T1000 (cell line): ENCODE data around the gene SMAD2.
"Not testable (repeated sequence)": the region's sequence is repeated elsewhere in the genome, so short reads cannot be mapped to it uniquely, and the experiment has no call there.

Experiments used
- DNase-seq: peaks from one replicate; lab custom pipeline; 2025; ENCODE audit warnings: mixed read lengths; lab: John Stamatoyannopoulos, UW

SMAD2 gene

DNA sequence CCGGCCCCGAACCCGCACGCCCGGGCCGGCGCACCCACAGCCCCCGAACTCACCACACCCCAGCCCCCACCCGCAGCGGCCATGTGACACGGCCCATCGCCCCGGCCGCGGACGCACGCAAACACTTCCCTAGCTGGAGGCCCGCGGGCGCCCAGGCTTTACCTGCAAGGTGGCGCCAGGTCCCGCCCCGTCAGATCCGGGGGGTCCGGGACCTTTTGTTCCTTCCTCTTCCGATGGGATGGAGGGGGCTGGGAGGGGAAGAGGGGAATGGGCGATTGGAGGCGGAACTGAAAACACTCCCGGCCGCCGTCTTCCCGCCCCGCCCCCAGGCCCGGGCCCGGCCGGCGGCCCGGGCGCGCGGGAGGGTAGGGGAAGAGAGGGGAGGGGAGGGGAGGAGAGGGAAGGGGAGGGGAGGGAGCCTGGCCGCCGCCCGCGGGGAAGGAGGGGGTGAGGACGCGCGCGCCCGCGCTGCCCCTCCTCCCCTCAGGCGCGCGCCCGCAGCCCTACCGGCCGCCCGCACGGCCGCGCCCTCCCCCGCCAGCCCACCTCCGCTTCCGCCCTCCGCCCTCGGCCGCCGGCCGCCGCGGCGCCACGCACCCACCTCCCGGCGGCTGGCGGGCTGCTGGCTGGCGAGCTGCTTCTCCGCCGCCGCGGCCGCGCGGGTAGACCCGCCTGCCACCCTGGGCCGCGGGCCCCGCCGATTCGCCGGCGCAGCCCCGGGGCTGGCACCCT, at the start of gene SMAD2:
Gene SMAD2 (minus strand): TSS at position 461 of the 732 bp plus-strand sequence. CDS start 33,903 bp downstream, outside the sequence.
- peak; percentile 39 for DNase-seq

DNA sequence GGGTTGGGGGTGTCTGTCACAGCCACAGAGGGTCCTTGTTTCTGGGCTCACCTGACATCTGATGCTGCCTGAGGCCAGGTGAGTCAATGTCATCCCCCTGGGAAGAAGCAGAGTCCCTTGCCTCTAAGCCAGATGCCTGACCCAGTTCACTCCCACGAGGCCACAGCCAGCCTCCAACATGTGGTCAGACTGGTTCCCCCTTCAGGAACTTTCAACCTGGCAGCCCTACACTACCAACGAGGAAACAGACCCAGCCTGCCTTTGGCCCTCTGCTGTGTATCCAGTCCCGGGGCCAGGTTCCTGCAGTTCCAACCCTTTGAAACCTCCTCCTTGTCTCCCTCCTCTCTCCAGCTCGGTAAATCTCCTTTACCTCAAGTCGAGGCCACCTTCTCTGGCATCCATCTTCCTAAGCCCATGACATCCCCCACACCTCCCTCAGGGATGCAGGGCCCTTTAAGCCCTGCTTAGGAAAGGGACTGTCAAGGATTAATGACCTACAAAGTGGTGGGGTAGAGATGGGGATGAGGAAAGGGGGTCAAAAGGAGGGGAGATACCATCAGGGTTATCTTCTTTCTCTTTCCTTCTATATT, 49.2 kb upstream of the SMAD2 start:
- DNase-seq, result no peak

DNA sequence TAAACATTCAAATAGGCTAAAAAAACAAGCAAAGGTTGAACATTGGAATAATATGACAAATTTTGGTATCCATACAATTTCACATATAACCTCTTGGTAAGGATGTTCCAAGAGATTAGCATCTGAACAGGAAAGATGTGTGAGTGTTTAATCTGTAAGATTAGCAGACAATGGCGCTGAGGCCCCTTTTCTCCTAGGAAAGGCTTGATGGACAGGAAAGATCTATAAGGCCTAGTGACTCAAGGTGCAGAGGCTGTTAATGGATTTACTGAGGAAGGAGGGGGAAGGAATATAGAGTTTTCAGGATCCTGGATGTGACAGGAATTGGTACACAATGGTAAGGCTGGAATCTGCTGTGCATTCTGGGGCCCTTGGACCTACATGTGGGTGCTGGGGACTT, 48.1 kb upstream of the SMAD2 start:
- DNase-seq, result no peak

DNA sequence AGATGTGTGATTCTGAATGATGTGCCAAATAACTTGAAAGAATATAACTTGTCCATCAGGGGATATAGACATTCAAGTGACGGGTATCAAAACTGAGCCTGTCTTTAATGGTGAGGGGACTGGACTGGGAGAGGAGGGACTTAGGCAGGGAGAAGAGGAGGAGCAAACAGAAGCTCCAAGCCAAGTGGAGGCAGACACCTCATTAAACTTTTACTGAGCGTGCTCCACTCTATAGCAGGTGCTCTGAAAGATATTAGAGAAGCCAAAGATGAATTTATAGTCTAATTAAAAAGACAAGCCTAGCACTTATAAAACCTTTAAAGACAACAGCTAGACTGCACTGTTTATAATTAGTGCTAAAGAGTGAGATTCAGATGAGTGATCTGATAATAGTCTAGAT, 47.7 kb upstream of the SMAD2 start:
- no peak for DNase-seq

DNA sequence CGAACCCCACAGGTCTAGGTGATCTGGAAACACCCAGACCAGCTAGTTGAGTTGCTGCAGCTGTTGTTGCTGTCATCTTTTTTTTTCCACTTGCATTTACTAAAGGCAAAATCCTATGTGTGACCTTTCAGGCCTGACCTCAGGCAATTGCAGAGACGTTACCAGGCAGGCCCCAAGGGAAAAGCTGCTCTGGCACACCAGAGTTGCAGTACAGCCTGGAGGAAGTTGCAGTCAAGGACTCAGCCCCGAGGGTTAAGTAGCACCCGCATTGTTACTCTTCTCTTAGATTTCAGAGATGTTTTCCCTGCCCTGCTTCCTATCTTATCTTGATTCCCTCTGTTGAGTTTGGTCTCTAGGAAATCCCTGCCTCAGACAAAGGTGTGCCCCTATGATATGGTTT, 45.2 kb upstream of the SMAD2 start:
- DNase-seq, result no peak

DNA sequence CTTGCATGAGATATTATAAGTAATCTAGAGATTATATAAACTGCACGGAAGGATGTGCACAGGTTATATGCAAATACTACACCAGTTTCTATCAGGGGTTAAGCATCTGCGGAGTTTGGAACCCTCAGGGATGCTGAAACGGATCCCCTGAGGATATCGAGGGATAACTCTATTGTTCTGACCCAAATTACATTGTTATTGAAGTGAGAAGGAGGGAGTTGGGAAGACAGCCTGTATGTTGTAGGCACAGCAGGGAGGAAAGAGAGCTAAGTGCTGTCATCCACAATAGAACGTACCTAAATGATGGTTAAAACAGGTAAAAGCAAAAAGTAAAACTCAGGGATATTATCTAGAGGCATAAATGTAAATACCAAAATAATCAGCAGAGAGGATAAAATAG, 44.6 kb upstream of the SMAD2 start:
- DNase-seq, result no peak

DNA sequence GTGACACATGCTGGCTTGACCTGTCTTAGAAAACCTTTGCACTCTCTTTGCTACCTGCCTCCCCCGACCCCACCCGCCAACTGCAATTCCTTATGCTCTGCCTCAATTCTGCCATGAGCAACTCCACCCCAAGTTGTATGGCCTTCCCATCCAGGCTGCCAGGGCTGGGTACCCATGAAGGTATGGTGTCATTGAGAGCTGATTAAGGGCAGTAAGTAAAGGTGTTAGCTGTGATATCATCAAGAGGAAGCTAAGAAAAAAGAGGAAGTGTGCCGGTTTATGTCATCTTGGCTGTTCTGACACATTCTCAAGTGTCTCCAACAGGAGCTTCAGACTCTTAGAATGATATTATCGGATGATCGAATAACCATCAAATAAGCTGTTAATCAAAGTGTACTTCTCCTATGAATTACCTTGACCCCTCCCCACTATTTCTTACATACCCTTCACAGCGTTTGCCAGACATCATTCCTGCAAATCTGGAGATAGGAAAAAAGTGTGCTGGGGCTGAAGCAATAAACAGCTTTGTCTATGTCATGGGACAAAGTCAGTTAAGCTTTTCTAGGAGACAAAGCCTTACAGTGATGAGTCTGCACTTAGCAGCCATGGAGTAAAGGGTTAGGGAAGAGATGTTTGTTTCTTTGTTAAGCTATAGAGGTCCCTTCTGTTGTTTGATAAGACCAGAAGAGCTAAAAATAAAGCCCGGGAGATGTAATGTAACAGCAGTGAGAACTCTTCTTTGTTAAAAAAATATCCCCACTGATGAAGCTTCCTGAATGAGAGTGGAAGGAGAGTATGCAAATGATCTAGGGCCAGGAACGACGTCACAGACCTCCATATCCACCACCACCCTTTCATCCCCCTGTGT, 40.4 kb upstream of the SMAD2 start:
- no peak for DNase-seq

DNA sequence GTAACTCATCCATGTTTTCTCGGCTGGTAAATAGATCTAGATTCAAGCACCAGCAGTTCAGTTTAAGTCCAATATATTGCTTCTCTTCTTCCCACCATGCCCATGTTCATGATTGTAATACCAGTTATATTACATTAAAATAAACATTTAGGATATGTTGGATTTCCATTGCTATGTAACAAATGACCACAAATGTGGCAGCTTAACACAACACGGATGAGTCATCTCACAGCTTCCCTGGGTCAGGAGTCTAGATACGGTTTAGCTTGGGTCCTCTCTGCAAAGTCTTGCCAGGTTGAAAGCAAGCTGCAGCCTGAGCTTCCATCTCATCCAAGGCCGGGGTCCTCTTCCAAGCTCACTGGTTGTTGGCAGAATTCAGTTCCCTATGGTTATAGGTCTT, 39.4 kb upstream of the SMAD2 start:
- DNase-seq, result no peak

DNA sequence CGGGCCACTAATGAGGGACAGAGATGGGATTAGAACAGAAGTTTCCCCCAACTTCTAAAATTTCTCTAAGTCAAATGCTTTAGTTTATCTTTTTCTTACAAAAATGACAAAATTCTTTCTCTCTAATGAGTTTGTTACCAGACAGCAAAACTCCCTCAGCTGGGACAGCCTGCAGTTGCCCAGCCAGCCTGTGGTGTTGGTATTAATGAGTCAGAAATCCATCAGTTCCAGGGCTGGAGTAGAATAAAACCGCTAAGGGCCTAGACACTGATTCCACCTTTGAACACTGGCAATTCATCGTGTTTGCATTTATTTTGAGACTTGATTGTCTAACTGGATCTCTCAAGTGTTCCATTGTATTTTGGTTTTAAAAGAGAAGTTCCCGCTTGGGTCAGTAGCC, 38.3 kb upstream of the SMAD2 start:
- DNase-seq, result no peak

DNA sequence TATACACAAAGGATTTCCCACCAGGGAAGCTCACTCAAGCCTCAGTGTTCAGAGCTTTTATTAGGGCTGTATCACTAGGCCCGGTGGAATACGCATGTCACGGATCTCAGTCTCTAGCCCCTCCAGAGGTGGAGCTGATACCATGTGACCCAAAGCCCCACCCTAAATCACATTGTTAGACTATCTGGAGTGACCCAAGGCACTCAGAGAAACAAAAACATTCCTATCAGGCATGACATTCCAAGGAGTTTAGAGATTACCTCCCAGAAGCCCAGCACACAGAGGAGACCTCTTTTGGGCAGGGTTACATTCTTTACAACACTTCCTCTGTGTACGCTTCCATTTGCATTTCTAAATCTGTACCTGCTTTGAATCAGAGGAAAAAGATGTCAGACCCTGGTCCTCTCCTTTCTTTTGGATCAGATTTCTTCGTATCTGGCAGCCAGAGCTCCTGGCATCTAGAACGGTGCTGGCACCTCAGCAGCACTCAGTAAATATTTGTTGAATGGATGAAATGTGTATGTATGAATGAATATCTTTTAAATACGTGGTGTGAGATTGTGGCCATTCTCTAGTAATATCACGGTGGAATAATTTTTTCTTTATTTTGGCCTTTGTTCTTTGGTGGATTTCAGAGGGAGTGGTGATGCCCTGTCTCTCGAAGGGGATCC, 37.7 kb upstream of the SMAD2 start:
- peak; percentile 38 for DNase-seq

DNA sequence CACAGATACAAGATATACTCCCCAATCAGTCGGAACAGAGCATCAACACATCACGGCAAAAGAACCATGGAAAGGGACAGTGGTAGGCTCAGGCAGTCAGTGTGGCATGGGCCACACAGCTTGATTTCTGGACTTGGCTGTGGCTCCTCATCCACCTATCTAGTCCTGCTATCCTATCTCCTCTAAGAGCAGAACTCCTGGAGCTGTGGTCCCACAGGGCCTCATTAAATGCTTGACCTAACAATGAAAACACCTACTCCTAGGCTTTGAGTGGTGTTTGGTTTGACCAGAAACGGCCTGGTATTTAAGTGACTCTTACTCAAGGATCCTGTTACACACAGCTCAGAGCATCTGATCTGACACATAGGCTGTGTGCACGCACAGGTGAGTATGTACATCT, 33.6 kb upstream of the SMAD2 start:
- no peak for DNase-seq

DNA sequence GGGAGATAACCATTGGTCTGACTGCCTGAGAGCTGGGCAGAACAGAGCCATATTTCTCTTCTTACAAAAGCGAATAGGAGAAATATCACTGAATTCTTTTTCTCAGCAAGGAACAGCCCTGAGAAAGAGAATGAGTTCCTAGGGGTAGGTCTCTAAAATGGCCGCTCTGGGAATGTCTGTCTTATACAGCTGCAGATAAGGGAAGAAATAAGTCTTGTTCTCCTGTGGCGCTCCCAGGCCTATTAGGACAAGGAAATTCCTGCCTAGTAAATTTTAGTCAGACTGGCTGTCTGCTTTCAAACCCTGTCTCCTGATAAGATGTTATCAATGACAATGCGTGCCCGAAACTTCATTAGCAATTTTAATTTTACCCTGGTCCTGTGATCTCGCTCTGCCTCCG, 30.5 kb upstream of the SMAD2 start:
- not testable (repeated sequence) for DNase-seq

DNA sequence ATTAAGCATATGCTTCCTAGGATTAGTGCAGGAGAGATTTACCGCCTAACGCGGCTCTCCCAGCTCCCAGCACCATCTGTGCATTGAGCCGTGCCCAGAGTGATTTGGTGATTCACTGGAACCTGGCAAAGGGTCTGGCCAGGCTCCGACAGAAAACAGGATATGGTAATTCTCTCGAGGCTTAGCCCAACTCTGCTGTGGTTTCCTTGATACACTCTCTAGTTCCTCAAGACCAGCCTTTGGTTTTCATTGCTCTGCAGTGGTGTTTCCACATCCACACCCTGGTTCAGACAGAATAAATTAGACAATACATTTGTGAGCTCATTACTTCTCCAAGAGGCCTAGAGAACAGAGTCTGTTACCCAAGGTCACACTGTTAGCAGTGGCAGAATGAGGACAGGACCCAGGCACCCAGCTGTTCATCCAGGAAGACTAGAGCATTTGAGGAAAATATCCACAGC, 23.0 kb upstream of the SMAD2 start:
- no peak for DNase-seq

DNA sequence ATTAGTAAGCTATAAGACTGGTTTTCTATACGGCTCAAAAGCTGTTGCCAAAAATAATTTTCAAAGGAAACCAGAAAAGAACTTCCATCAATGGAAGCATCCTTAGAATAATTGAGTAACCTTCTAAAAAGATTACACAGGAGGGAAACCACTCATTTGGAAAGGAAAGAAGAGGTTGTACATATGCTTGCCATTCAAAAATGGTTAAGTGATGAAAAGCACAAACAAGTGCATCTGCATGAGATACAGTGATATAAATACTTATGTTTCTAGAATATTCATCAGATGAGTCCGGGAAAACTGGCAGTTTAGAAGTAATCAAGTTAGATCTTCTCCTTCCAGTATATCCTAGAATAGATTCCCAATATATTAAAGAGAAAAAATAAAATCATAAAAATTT, 20.1 kb upstream of the SMAD2 start:
- no peak for DNase-seq

DNA sequence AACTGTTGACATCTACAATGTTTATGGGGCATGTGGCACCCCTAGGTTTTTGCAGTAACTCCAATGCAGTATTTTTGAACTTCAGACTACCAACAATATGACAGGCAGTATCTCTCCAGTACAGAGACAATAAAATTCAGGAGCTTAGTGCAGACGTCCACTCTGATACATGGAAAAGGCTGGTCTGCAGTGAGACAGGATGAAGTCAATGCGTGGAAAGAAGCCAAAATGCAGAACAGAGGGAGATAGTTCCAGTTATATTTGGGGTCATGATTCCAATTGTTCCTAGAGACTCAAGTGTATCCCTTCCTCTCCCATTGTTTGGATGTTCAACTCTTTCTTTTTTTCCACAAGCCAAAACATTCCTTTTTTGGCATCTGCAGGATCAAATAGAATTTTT, 18.7 kb upstream of the SMAD2 start:
- no peak for DNase-seq

DNA sequence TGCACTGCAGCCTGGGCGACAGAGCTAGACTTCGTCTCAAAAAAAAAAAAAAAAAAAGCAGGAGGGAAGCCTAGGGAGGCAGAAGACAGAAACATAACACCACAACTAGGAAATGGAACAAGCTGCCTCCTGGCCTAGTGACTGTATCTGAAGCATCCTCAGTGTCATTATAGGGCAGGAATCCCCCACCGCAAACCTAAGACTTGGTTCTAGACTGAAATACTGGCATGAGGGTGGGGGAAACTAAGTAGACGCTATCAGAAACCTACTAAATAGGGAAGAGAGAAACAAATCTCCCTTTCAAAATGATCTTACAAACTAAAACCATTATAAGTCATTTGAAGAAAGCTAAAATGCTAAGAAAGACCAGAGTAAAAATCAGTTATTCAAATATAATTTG, 16.4 kb upstream of the SMAD2 start:
- DNase-seq, result no peak

DNA sequence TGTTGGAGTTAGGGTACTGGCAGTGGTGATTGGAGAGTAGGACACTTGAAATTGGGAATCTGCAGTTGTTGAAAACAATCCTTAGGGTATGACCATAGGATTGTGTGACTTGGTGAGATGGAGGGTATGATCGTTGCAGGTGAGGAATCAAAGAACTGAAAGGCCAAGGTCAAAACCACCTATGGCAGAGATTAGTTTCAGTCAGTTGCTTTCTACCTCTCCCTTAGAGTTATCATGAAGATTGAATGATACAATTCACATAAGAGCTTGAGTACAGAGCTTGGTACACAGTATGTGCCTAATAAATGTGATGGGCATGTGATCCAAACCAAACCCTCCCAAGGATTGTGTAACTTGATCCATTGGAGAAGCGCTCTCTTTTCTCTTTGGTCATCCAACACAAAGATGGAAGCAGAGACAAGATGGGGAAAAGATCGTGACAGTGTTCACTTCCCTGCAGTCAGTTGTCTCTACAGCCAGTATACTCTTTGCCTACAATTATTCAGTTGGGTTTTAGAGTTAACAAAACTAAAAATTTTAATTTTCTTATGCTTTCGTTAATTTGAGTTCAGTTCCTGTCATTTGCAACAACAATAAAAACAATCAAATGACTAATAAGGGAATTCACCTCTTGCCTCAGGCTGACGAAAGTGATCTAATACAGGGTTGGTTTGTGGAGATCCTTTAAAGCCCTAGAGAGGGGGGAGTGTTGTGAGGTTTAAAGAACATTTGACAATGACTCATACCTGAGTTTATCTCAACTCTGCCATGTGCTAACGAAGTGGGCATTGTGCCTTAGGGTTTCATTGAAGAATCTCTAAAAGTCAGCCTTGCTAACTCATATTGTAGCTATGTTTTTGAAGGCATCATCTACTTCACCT, 14.8 kb upstream of the SMAD2 start:
- peak; percentile 17 for DNase-seq

DNA sequence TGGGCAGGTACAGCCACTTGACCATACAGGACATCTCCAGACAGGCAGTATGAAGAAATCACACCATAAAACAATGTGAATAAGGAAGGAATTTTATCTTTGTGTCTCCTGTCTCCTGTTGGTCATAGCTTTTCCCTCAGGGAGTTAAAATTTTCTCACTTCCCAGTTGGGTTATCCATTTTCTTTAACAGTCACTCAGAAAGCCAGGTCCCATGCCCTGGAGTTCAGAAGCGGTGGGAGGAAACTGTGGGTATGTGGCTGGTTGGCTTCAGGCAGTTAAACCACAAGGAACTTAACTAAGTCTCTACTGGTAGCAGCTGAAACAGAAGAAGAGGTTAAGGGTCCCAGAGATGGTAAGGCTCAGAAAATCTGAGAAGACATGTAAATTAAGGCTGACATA, 6.5 kb upstream of the SMAD2 start:
- DNase-seq, result no peak

DNA sequence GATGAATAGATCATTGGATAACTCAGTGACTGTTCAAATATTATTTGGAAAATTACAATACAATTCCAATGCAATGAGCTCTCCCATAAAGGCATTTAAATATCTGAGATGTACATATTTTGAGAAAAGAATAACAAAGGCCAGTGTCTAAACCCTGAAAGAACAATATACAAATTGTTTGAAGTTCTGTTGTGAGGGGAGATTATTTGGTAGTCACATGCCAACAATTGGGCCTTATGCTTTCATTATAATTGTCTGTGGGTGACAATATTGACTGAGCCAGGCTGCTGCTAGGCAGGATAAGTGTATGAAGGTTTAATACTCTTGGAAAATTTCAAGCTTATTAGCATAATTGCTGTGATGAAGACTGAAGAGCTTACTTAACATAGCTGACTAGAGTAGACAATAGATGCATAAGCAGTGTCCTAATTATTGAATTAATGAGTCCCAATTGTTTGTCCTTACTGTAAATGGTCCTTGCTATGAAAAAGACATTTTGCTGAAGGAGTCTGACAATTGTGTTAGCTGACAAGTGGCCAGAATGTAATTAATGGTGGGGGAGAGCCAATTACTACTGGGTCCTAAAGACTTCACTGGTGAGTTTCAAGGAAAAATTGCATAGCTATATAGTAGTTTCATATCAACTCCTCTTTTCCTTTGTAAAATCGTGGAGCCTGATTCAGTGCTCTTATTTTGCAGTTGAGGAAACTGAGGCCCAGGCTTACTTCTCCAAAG, 5.0 kb upstream of the SMAD2 start:
- no peak for DNase-seq

DNA sequence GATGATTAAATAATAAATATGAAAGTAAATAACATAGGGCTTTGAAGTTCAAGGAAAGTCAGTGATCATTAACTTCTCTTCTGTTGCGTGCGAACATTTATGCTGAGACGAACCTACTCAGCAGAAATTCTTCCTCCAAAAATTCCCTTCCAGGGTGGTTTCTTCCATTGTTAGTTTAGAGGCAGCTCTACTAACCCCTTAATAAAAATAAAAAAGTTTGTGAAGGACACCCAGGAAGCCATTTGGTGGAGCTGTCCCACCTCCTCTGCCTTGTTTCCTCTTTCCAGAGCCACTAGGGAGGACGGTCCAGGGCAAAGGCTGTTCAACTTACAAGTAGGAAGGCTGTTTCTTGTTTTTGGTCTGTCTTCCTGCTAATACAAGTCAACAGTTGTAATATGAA, 2.1 kb upstream of the SMAD2 start:
- DNase-seq, result no peak

DNA sequence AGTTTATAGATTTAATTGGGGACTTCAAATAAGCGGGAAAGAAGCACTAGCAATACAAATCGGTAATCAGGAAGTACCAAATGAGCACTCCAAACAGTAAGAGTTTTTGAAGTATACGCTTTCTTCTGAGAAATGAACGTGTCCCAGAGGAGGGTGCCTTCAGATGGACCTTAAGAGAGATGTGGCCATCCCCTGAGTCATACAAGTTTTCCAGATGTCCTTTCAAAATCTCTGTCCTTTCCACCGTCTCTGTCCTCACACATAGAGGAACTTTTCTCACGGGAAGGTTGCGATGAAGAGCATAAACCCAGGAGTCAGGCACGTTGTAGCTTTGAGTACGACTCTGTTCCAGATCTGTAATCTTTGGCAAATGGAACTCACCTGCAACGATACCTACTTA, 1.7 kb upstream of the SMAD2 start:
- no peak for DNase-seq
